ENCODE data around the gene EXOC2. TPM values are rescaled to one million over a fixed set of nuclear protein-coding genes. Genes with fewer than 3 reads are reported as not detected.
A peak's percentile ranks its signal among the peaks of the same experiment; 100 is the strongest.

EXOC2 gene
- total RNA-seq, 5 donors from 2014 or later (not counting 1 experiment from before 2014, with no cell fraction given) = 30.7 to 40.6 (median 39.3) TPM

- Histone ChIP-seq H3K4me1 (ENCODE audit: control insufficient read depth in 1 of 2, extremely low read depth in 1 of 2, insufficient read depth in 2 of 2, low read length in 2 of 2) (no peaks in the 10 kb centered on the region), H3K4me3 (ENCODE audit: control insufficient read depth in 1 of 2, extremely low read depth in 1 of 2, low read length in 1 of 2) (no peak overlapping the region), H3K36me3 (ENCODE audit: control insufficient read depth in 2 of 2, extremely low read depth in 1 of 2, insufficient read depth in 1 of 2, low read length in 1 of 2) (no peaks in the 10 kb centered on the region), H3K9me3 (no peaks in the 10 kb centered on the region), H3K27ac (ENCODE audit: low read length) (no peak overlapping the region), H3K27me3 (replicated peaks in 1 of 2; ENCODE audit: control insufficient read depth in 2 of 2, extremely low read depth in 1 of 2, insufficient read depth in 2 of 2, low read length in 1 of 2) (peaks cover 9 to 10% of the 10 kb centered on the region in 2 experiments)
- DNase-seq = no peak
- no peak for ATAC-seq (replicated peaks in 1 of 4)
- no peaks in the 10 kb centered on the region for H3K4me1 Mint-ChIP-seq
- 29% methylated on average over 1 of the region's 7 CpGs for WGBS (ENCODE audit: insufficient coverage)
- H3K4me3 Mint-ChIP-seq = no peak overlapping the region
- ChIA-PET CTCF (no interaction called here), POLR2A (no interaction called here)
- peaks cover 15 to 19% of the 10 kb centered on the region in 2 donors for H3K27me3 Mint-ChIP-seq
- no peaks in the 10 kb centered on the region for H3K9me3 Mint-ChIP-seq
- no peaks in the 10 kb centered on the region for H3K36me3 Mint-ChIP-seq
- H3K27ac Mint-ChIP-seq = no peak overlapping the region
Measured at GRCh38 chr6:731924-732323, 39.0 kb upstream of the EXOC2 start.

DNA sequence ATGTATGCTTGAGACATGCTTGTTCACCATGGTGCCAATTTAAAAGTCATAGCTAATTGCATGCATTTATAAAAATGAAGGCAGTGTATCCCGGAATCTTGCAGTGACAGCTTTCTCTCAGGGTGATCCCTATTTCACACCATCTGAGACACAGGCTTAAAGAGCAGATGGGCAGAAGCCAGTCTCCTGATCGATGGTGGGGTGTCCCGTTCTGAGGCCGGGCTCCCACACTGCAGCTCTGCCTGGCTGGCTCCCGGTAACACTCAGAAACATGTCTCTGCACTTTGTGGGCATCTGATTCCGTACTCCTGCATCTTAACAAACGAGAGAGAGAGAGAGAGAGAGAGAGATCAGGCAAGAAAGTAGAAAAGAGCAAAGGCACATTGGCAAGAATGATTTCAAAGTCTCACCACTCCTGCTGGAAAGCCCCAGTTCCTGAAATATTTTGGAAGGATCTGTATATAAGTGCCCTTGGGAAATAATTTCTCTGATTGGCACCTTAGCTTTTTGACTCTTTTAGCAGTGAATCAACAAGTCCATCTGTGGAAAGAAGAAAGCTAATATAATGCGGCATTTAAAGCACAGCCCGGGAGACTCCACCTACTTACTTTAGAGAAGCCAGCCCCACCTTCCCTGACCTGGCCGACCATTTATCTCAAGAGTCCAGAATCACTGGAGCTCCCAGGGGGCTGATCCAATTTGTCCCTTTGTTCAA lies 36.8 kb upstream of the EXOC2 start:
- no peak for ATAC-seq (replicated peaks in 1 of 4)
- Mint-ChIP-seq H3K27me3 (peaks cover 15 to 33% of the 10 kb centered on the region in 2 donors), H3K4me1 (no peaks in the 10 kb centered on the region), H3K4me3 (no peak overlapping the region), H3K27ac (no peak overlapping the region), H3K9me3 (no peaks in the 10 kb centered on the region), H3K36me3 (no peaks in the 10 kb centered on the region)
- Histone ChIP-seq H3K4me1 (ENCODE audit: control insufficient read depth in 1 of 2, extremely low read depth in 1 of 2, insufficient read depth in 2 of 2, low read length in 2 of 2) (no peaks in the 10 kb centered on the region), H3K27ac (ENCODE audit: low read length) (no peak overlapping the region), H3K36me3 (ENCODE audit: control insufficient read depth in 2 of 2, extremely low read depth in 1 of 2, insufficient read depth in 1 of 2, low read length in 1 of 2) (no peaks in the 10 kb centered on the region), H3K4me3 (ENCODE audit: control insufficient read depth in 1 of 2, extremely low read depth in 1 of 2, low read length in 1 of 2) (no peak overlapping the region), H3K27me3 (replicated peaks in 1 of 2; ENCODE audit: control insufficient read depth in 2 of 2, extremely low read depth in 1 of 2, insufficient read depth in 2 of 2, low read length in 1 of 2) (peaks cover 9 to 14% of the 10 kb centered on the region in 2 experiments), H3K9me3 (no peaks in the 10 kb centered on the region)
- DNase-seq = no peak
- WGBS (ENCODE audit: insufficient coverage) = 83% methylated on average over 7 of the region's 10 CpGs
- CTCF ChIA-PET = interaction anchor here (0.6 to 1.2 kb wide), 2 partner anchors 8 to 651 kb away, joined by 3 to 5 read pairs; no protein-coding TSS in a partner anchor
- POLR2A ChIA-PET = no interaction called here

- no peak overlapping the region for H3K27ac Mint-ChIP-seq
- no CpG with 5 or more reads among the region's 3 CpGs for WGBS (ENCODE audit: insufficient coverage)
- peaks cover 0 to under 1% (median 0%) of the 10 kb centered on the region in 3 donors for H3K4me1 Mint-ChIP-seq
- no peak for DNase-seq
- no peaks in the 10 kb centered on the region for H3K9me3 ChIP-seq
- peaks cover 12 to 17% of the 10 kb centered on the region in 2 experiments for H3K27me3 ChIP-seq (replicated peaks in 1 of 2; ENCODE audit: control insufficient read depth in 2 of 2, extremely low read depth in 1 of 2, insufficient read depth in 2 of 2, low read length in 1 of 2)
- no peaks in the 10 kb centered on the region for H3K9me3 Mint-ChIP-seq
- peaks cover 15 to 28% of the 10 kb centered on the region in 2 donors for H3K27me3 Mint-ChIP-seq
- CTCF ChIA-PET = interaction anchor here in 1 of 2 donors (0.7 kb wide), 1 partner anchor 859 kb away, joined by 3 read pairs; no protein-coding TSS in a partner anchor
- no peaks in the 10 kb centered on the region for H3K36me3 ChIP-seq (ENCODE audit: control insufficient read depth in 2 of 2, extremely low read depth in 1 of 2, insufficient read depth in 1 of 2, low read length in 1 of 2)
- no peaks in the 10 kb centered on the region for H3K36me3 Mint-ChIP-seq
- H3K4me1 ChIP-seq (ENCODE audit: control insufficient read depth in 1 of 2, extremely low read depth in 1 of 2, insufficient read depth in 2 of 2, low read length in 2 of 2) = no peaks in the 10 kb centered on the region
- H3K4me3 ChIP-seq (ENCODE audit: control insufficient read depth in 1 of 2, extremely low read depth in 1 of 2, low read length in 1 of 2) = no peak overlapping the region
- no peak overlapping the region for H3K4me3 Mint-ChIP-seq
- ATAC-seq (replicated peaks in 1 of 4) = no peak
- POLR2A ChIA-PET = no interaction called here
- no peak overlapping the region for H3K27ac ChIP-seq (ENCODE audit: low read length)
Measured at GRCh38 chr6:727856-728255, 34.9 kb upstream of the EXOC2 start.

DNA sequence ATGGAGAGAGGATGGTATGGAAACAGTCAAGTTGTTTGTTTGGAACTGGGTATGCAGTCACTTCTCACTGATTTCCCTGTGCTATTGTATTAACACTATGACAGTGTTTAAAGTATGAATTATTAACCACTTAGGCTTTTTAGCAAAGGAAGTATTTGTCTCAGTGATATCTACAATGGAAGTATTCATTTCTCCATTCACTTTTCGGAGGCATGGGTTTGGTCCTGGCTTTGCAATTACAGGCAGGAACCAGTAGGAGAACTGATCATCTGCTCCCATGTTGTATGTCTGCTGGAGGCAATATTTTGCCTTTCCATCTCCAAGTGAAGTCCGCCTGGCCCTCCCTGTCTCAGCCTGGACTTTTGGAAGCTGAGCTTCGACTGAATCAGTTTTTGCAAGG lies 30.6 kb upstream of the EXOC2 start:
- ATAC-seq (replicated peaks in 1 of 4) = no peak
- Histone ChIP-seq H3K27ac (ENCODE audit: low read length) (no peak overlapping the region), H3K27me3 (replicated peaks in 1 of 2; ENCODE audit: control insufficient read depth in 2 of 2, extremely low read depth in 1 of 2, insufficient read depth in 2 of 2, low read length in 1 of 2) (peaks cover 7 to 9% of the 10 kb centered on the region in 2 experiments), H3K36me3 (ENCODE audit: control insufficient read depth in 2 of 2, extremely low read depth in 1 of 2, insufficient read depth in 1 of 2, low read length in 1 of 2) (no peaks in the 10 kb centered on the region), H3K4me3 (ENCODE audit: control insufficient read depth in 1 of 2, extremely low read depth in 1 of 2, low read length in 1 of 2) (no peak overlapping the region), H3K4me1 (ENCODE audit: control insufficient read depth in 1 of 2, extremely low read depth in 1 of 2, insufficient read depth in 2 of 2, low read length in 2 of 2) (peaks cover 0 to 2% of the 10 kb centered on the region in 2 experiments), H3K9me3 (no peaks in the 10 kb centered on the region)
- no peak for DNase-seq
- Mint-ChIP-seq H3K36me3 (no peaks in the 10 kb centered on the region), H3K27ac (no peak overlapping the region), H3K4me3 (no peak overlapping the region), H3K27me3 (peaks cover 6 to 22% of the 10 kb centered on the region in 2 donors), H3K9me3 (no peaks in the 10 kb centered on the region), H3K4me1 (peaks cover 0 to 8% (median 7%) of the 10 kb centered on the region in 3 donors)
- ChIA-PET CTCF (interaction anchor here in 1 of 2 donors (0.7 kb wide), 2 partner anchors 317 to 673 kb away, joined by 4 read pairs; no protein-coding TSS in a partner anchor), POLR2A (no interaction called here)
- 100% methylated on average over 1 of the region's 3 CpGs for WGBS (ENCODE audit: insufficient coverage)

DNA sequence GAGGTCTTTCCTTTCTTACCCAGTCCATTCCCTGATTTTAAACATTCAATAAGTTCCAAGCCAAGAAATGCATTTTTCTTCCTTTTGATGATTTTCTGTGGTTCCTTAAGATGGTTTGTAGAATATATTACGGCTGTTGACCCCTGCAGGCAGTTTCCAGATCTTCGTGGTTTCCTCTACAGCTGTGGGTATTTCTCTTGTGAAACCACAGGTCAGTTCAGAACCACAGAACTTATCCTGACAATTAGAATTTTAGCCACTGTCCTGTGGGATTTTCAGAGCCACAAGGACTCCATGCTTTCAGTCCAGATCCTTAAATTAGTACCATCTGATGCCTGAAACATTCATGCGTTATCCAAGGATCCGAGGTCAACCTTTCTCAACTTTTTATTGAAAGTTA lies 29.7 kb upstream of the EXOC2 start:
- H3K27me3 ChIP-seq (replicated peaks in 1 of 2; ENCODE audit: control insufficient read depth in 2 of 2, extremely low read depth in 1 of 2, insufficient read depth in 2 of 2, low read length in 1 of 2) = peaks cover 7 to 9% of the 10 kb centered on the region in 2 experiments
- Mint-ChIP-seq H3K4me3 (no peak overlapping the region), H3K27me3 (peaks cover 6 to 22% of the 10 kb centered on the region in 2 donors), H3K9me3 (no peaks in the 10 kb centered on the region), H3K4me1 (peaks cover 0 to 8% (median 7%) of the 10 kb centered on the region in 3 donors), H3K36me3 (no peaks in the 10 kb centered on the region), H3K27ac (no peak overlapping the region)
- ATAC-seq (replicated peaks in 1 of 4) (no peak), DNase-seq (no peak)
- H3K36me3 ChIP-seq (ENCODE audit: control insufficient read depth in 2 of 2, extremely low read depth in 1 of 2, insufficient read depth in 1 of 2, low read length in 1 of 2) = no peaks in the 10 kb centered on the region
- H3K9me3 ChIP-seq = no peaks in the 10 kb centered on the region
- CTCF ChIA-PET = interaction anchor here (0.5 to 1.7 kb wide), 14 partner anchors 8 to 1405 kb away, joined by 3 to 11 read pairs (median 3); partner anchors contain the start of gene EXOC2 (in 1 of the 2)
- POLR2A ChIA-PET = no interaction called here
- no peak overlapping the region for H3K27ac ChIP-seq (ENCODE audit: low read length)
- peaks cover 0 to 2% of the 10 kb centered on the region in 2 experiments for H3K4me1 ChIP-seq (ENCODE audit: control insufficient read depth in 1 of 2, extremely low read depth in 1 of 2, insufficient read depth in 2 of 2, low read length in 2 of 2)
- H3K4me3 ChIP-seq (ENCODE audit: control insufficient read depth in 1 of 2, extremely low read depth in 1 of 2, low read length in 1 of 2) = no peak overlapping the region
- 38% methylated on average over 1 of the region's 4 CpGs for WGBS (ENCODE audit: insufficient coverage)

DNA sequence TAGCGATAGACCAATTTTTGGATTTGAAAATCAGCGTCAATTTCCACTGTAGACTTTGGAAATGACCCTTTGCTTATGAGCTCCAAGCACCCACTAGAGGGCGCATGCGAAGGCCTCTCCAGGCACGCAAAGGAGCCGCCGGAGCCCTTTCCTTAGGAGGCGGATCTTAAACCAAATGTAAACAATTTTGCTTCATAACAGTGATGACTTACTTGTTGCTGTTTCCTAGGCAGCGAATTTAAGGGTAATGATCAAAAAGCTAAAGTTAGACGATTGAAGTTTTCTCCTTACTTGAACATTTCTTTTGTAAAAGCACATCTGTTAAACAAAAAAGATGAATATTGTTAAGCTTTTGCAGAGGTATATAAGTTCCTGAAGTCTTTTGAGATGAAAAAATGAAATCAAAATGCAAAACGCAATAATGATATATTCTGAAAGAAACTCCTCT lies 29.2 kb upstream of the EXOC2 start:
- H3K9me3 Mint-ChIP-seq = no peaks in the 10 kb centered on the region
- POLR2A ChIA-PET = no interaction called here
- H3K36me3 ChIP-seq (ENCODE audit: control insufficient read depth in 2 of 2, extremely low read depth in 1 of 2, insufficient read depth in 1 of 2, low read length in 1 of 2) = no peaks in the 10 kb centered on the region
- H3K4me3 ChIP-seq (ENCODE audit: control insufficient read depth in 1 of 2, extremely low read depth in 1 of 2, low read length in 1 of 2) = no peak overlapping the region
- peaks cover 0 to 8% (median 7%) of the 10 kb centered on the region in 3 donors for H3K4me1 Mint-ChIP-seq
- WGBS (ENCODE audit: insufficient coverage) = 62% methylated on average over 2 of the region's 11 CpGs
- no peaks in the 10 kb centered on the region for H3K9me3 ChIP-seq
- H3K27ac Mint-ChIP-seq = no peak overlapping the region
- peaks cover 6 to 18% of the 10 kb centered on the region in 2 donors for H3K27me3 Mint-ChIP-seq
- ATAC-seq (replicated peaks in 1 of 4) (peak; percentile 69 to 84 (median 82)), DNase-seq (peak; percentile 11 to 82 (median 58))
- H3K4me3 Mint-ChIP-seq = no peak overlapping the region
- H3K36me3 Mint-ChIP-seq = no peaks in the 10 kb centered on the region
- H3K27me3 ChIP-seq (replicated peaks in 1 of 2; ENCODE audit: control insufficient read depth in 2 of 2, extremely low read depth in 1 of 2, insufficient read depth in 2 of 2, low read length in 1 of 2) = peaks cover 7 to 8% of the 10 kb centered on the region in 2 experiments
- CTCF ChIA-PET = interaction anchor here (0.6 to 1.7 kb wide), 15 partner anchors 8 to 1406 kb away, joined by 3 to 11 read pairs (median 3); partner anchors contain the start of gene EXOC2 (in 1 of the 2)
- H3K27ac ChIP-seq (ENCODE audit: low read length) = no peak overlapping the region
- peaks cover 0 to 2% of the 10 kb centered on the region in 2 experiments for H3K4me1 ChIP-seq (ENCODE audit: control insufficient read depth in 1 of 2, extremely low read depth in 1 of 2, insufficient read depth in 2 of 2, low read length in 2 of 2)

Measured in T-cell (primary cell).